Uterus (tissue), 4 donors: ENCODE measurements around the gene PARD3. TPM values are rescaled to one million over a fixed set of nuclear protein-coding genes. Genes with fewer than 3 reads are reported as not detected.

Experiments used
- DNase-seq, 2 donors: peaks; one replicate each; pipeline ENCODE4 v3.0.0-alpha.2; 2019 to 2020
- H3K27ac ChIP-seq, 2 donors: fragments of 200-600 bp; sonication (generic); 1 replicate in 1 of 2; 2 replicates in 1 of 2; pipeline ENCODE4 v1.5.1; 2016 to 2018
- H3K27me3 ChIP-seq, 2 donors: fragments of 200-600 bp; sonication (generic); one replicate each; pipeline ENCODE4 v1.5.1; 2018 to 2019; ENCODE audit warnings: control low read depth in 1 of 2
- H3K36me3 ChIP-seq, 2 donors: fragments of 200-600 bp; sonication (generic); one replicate each; pipeline ENCODE4 v1.5.1; 2019; ENCODE audit warnings: control low read depth in 1 of 2
- H3K4me1 ChIP-seq, 2 donors: fragments of 200-600 bp; sonication (generic); one replicate each; pipeline ENCODE4 v1.5.1; 2018 to 2019; ENCODE audit warnings: control low read depth in 1 of 2
- H3K4me3 ChIP-seq, 2 donors: fragments of 200-600 bp; sonication (generic); 1 replicate in 1 of 2; 2 replicates in 1 of 2; pipeline ENCODE4 v1.5.1; 2018 to 2019; ENCODE audit warnings: mild to moderate bottlenecking in 1 of 2
- H3K9me3 ChIP-seq, 2 donors: fragments of 200-600 bp; sonication (generic); one replicate each; pipeline ENCODE4 v1.5.1; 2019; ENCODE audit warnings: control low read depth in 1 of 2
- CTCF ChIP-seq, 4 experiments: fragments of 200-600 bp in 2 of 4; fragments of 450-650 bp in 2 of 4; sonication (generic) in 2 of 4; IDR thresholded peaks; one replicate each; pipeline ENCODE4 v1.5.1; 2016 to 2019; ENCODE audit warnings: antibody characterized with exemption in 4 of 4, mild to moderate bottlenecking in 2 of 4, moderate library complexity in 1 of 4
- POLR2A ChIP-seq, 2 donors: fragments of 450-650 bp; IDR thresholded peaks; one replicate each; pipeline ENCODE4 v1.6.1; 2016; ENCODE audit warnings: antibody characterized with exemption in 2 of 2, mild to moderate bottlenecking in 1 of 2, moderate library complexity in 1 of 2
- intact Hi-C: fragments of 100-400 bp; cut with DNase I; formaldehyde crosslinking; loops from one replicate; pipeline ENCODE4 v1.15.1; 2023; ENCODE audit warnings: low total_unique reads
- total RNA-seq, 4 donors: library from RNA; depleted of rRNA in 3 of 4; stranded (reverse); fragments of >200 nt in 3 of 4; gene quantifications; one replicate each; pipeline versions ENCODE4 v1.1.0 to v1.2.4, GENCODE V29; 2014 to 2023
- donor health status: DM: yes; HTN: yes; CAD: no.

The PARD3 gene
- total RNA-seq, 4 donors from 2014 or later, result 42.1 to 96.1 (median 51.5) TPM

GRCh38 chr10:34134602-34135001 lies 680.5 kb downstream of the PARD3 start:
- H3K4me3 ChIP-seq, result no peak overlapping the region
- peaks cover 0 to 6% of the 10 kb centered on the region in 2 donors for H3K4me1 ChIP-seq
- no peak for DNase-seq
- TF ChIP-seq CTCF (IDR thresholded peaks at IDR 0.05) (no peak), POLR2A (IDR thresholded peaks at IDR 0.05) (no peak)
- intact Hi-C loops, result no loop called here
- H3K27me3 ChIP-seq, result no peaks in the 10 kb centered on the region
- H3K9me3 ChIP-seq, result no peaks in the 10 kb centered on the region
- no peak overlapping the region for H3K27ac ChIP-seq
- H3K36me3 ChIP-seq, result no peaks in the 10 kb centered on the region

- Histone ChIP-seq H3K27ac (no peak overlapping the region), H3K27me3 (no peaks in the 10 kb centered on the region), H3K4me3 (no peak overlapping the region), H3K4me1 (peaks cover 0 to 6% of the 10 kb centered on the region in 2 donors), H3K36me3 (no peaks in the 10 kb centered on the region), H3K9me3 (no peaks in the 10 kb centered on the region)
- no peak for TF ChIP-seq POLR2A (IDR thresholded peaks at IDR 0.05)
- TF ChIP-seq CTCF (IDR thresholded peaks at IDR 0.05), result no peak
- intact Hi-C loops, result no loop called here
- DNase-seq, result no peak
These were observed 681.7 kb downstream of the PARD3 start for GRCh38 chr10:34133406-34133805.

- TF ChIP-seq CTCF (IDR thresholded peaks at IDR 0.05) (no peak), POLR2A (IDR thresholded peaks at IDR 0.05) (no peak)
- Histone ChIP-seq H3K36me3 (no peaks in the 10 kb centered on the region), H3K4me1 (peaks cover 0 to 6% of the 10 kb centered on the region in 2 donors), H3K27me3 (no peaks in the 10 kb centered on the region), H3K4me3 (no peak overlapping the region), H3K9me3 (no peaks in the 10 kb centered on the region), H3K27ac (no peak overlapping the region)
- intact Hi-C loops, result no loop called here
- DNase-seq, result no peak
These were observed 683.9 kb downstream of the PARD3 start for GRCh38 chr10:34131152-34131551.

- Histone ChIP-seq H3K4me3 (no peak overlapping the region), H3K36me3 (no peaks in the 10 kb centered on the region), H3K9me3 (no peaks in the 10 kb centered on the region), H3K4me1 (peaks cover 0 to 6% of the 10 kb centered on the region in 2 donors), H3K27me3 (no peaks in the 10 kb centered on the region), H3K27ac (no peak overlapping the region)
- TF ChIP-seq POLR2A (IDR thresholded peaks at IDR 0.05) (no peak), CTCF (IDR thresholded peaks at IDR 0.05) (no peak)
- DNase-seq, result no peak
- intact Hi-C loops, result no loop called here
These were observed 687.4 kb downstream of the PARD3 start for GRCh38 chr10:34127676-34128075.

GRCh38 chr10:34126371-34127151 lies 688.5 kb downstream of the PARD3 start:
- DNase-seq, result no peak
- Histone ChIP-seq H3K27me3 (no peaks in the 10 kb centered on the region), H3K27ac (no peak overlapping the region), H3K9me3 (no peaks in the 10 kb centered on the region), H3K4me3 (no peak overlapping the region), H3K36me3 (no peaks in the 10 kb centered on the region), H3K4me1 (peaks cover 0 to 3% of the 10 kb centered on the region in 2 donors)
- TF ChIP-seq CTCF (IDR thresholded peaks at IDR 0.05), result no peak
- no peak for TF ChIP-seq POLR2A (IDR thresholded peaks at IDR 0.05)
- intact Hi-C loops, result no loop called here
